Measurements from ENCODE around the gene TCF12. TPM values are rescaled to one million over a fixed set of nuclear protein-coding genes. Genes with fewer than 3 reads are reported as not detected.

Gene TCF12
- total RNA-seq, 1 experiment from 2014 or later = 102 TPM

DNA sequence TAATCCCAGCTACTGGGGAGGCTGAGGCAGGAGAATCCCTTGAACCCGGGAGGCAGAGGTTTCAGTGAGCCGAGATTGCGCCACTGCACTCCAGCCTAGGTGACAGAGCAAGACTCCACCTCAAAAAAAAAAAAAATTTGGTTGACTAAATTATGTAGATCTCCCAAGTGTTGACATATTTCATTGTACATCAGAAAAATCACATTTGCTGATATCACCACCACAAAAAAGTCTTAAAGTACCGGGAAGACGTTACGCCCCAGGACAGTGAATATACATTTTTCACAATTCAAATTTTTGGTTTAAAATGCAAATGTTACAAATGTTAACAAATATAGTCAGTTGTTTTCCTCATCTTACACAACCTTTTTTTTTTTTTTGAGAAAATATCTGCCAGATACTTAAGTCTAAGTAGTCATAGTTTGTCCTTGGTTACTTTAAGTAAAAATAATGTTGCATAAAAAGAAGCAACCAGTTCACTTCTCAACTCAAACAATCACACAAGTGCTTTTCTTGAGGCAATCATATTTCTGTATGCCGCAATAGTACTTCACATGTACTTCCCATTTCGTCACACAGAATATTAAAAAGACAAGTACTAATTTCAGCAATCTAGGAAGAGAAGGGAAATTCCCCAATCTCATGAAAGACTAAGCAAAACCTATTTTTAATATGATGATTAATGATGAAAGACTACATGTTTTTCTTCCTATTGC is 41.0 kb upstream of the TCF12 start:
- no peak overlapping the region for H3K27ac ChIP-seq (ENCODE audit: low read length)
- in situ Hi-C loops (cut with HindIII; ENCODE audit: low pct_unique_long_range_greater_than_20kb, low sequenced_read_pairs) (no loop called here), intact Hi-C loops (cut with micrococcal nuclease; ENCODE audit: unreplicated experiment) (no loop called here)
- H3K36me3 ChIP-seq (ENCODE audit: control insufficient read depth, insufficient read depth, low read length) = no peaks in the 10 kb centered on the region
- DNase-seq (ENCODE audit: low read depth, low spot score) (no peak), ATAC-seq (no peak)
- TF ChIP-seq TCF7L2 (IDR thresholded peaks at IDR 0.05; ENCODE audit: low read depth, low read length) (no peak), SIN3A (IDR thresholded peaks at IDR 0.05; ENCODE audit: borderline replicate concordance, insufficient read depth, low read depth, low read length) (no peak), POLR2AphosphoS5 (IDR thresholded peaks at IDR 0.05; ENCODE audit: low read depth, low read length) (no peak)
- TF ChIP-seq, protein P1, sequence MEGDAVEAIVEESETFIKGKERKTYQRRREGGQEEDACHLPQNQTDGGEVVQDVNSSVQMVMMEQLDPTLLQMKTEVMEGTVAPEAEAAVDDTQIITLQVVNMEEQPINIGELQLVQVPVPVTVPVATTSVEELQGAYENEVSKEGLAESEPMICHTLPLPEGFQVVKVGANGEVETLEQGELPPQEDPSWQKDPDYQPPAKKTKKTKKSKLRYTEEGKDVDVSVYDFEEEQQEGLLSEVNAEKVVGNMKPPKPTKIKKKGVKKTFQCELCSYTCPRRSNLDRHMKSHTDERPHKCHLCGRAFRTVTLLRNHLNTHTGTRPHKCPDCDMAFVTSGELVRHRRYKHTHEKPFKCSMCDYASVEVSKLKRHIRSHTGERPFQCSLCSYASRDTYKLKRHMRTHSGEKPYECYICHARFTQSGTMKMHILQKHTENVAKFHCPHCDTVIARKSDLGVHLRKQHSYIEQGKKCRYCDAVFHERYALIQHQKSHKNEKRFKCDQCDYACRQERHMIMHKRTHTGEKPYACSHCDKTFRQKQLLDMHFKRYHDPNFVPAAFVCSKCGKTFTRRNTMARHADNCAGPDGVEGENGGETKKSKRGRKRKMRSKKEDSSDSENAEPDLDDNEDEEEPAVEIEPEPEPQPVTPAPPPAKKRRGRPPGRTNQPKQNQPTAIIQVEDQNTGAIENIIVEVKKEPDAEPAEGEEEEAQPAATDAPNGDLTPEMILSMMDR (IDR thresholded peaks at IDR 0.05) = no peak
- TF ChIP-seq, protein P2, sequence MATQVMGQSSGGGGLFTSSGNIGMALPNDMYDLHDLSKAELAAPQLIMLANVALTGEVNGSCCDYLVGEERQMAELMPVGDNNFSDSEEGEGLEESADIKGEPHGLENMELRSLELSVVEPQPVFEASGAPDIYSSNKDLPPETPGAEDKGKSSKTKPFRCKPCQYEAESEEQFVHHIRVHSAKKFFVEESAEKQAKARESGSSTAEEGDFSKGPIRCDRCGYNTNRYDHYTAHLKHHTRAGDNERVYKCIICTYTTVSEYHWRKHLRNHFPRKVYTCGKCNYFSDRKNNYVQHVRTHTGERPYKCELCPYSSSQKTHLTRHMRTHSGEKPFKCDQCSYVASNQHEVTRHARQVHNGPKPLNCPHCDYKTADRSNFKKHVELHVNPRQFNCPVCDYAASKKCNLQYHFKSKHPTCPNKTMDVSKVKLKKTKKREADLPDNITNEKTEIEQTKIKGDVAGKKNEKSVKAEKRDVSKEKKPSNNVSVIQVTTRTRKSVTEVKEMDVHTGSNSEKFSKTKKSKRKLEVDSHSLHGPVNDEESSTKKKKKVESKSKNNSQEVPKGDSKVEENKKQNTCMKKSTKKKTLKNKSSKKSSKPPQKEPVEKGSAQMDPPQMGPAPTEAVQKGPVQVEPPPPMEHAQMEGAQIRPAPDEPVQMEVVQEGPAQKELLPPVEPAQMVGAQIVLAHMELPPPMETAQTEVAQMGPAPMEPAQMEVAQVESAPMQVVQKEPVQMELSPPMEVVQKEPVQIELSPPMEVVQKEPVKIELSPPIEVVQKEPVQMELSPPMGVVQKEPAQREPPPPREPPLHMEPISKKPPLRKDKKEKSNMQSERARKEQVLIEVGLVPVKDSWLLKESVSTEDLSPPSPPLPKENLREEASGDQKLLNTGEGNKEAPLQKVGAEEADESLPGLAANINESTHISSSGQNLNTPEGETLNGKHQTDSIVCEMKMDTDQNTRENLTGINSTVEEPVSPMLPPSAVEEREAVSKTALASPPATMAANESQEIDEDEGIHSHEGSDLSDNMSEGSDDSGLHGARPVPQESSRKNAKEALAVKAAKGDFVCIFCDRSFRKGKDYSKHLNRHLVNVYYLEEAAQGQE (IDR thresholded peaks at IDR 0.05; ENCODE audit: insufficient read depth in 1 of 2, low read depth in 2 of 2, low read length in 1 of 2) = no peak
- no peaks in the 10 kb centered on the region for H3K9me3 ChIP-seq (ENCODE audit: control insufficient read depth, insufficient read depth, low read depth, low read length)
- ChIA-PET CTCF (no interaction called here), POLR2A (no interaction called here)
- no peaks in the 10 kb centered on the region for H3K4me1 ChIP-seq (ENCODE audit: control insufficient read depth, insufficient read depth, low read length)
- BruUV-seq (replicated peaks) = no TSS peak
- H3K4me3 ChIP-seq (ENCODE audit: low read depth in 2 of 2, low read length in 2 of 2) = no peak overlapping the region
- no peaks in the 10 kb centered on the region for H3K27me3 ChIP-seq (ENCODE audit: control insufficient read depth, insufficient read depth, low read length)

- TF ChIP-seq POLR2AphosphoS5 (IDR thresholded peaks at IDR 0.05; ENCODE audit: low read depth, low read length) (no peak), SIN3A (IDR thresholded peaks at IDR 0.05; ENCODE audit: borderline replicate concordance, insufficient read depth, low read depth, low read length) (no peak), TCF7L2 (IDR thresholded peaks at IDR 0.05; ENCODE audit: low read depth, low read length) (no peak)
- TF ChIP-seq, protein P1 (IDR thresholded peaks at IDR 0.05) = no peak
- TF ChIP-seq, protein P2 (IDR thresholded peaks at IDR 0.05; ENCODE audit: insufficient read depth in 1 of 2, low read depth in 2 of 2, low read length in 1 of 2) = no peak
- Histone ChIP-seq H3K27ac (ENCODE audit: low read length) (no peak overlapping the region), H3K27me3 (ENCODE audit: control insufficient read depth, insufficient read depth, low read length) (no peaks in the 10 kb centered on the region), H3K36me3 (ENCODE audit: control insufficient read depth, insufficient read depth, low read length) (no peaks in the 10 kb centered on the region), H3K4me3 (ENCODE audit: low read depth in 2 of 2, low read length in 2 of 2) (no peak overlapping the region), H3K9me3 (ENCODE audit: control insufficient read depth, insufficient read depth, low read depth, low read length) (no peaks in the 10 kb centered on the region), H3K4me1 (ENCODE audit: control insufficient read depth, insufficient read depth, low read length) (no peaks in the 10 kb centered on the region)
- ChIA-PET POLR2A (no interaction called here), CTCF (no interaction called here)
- no TSS peak for BruUV-seq (replicated peaks)
- in situ Hi-C loops (cut with HindIII; ENCODE audit: low pct_unique_long_range_greater_than_20kb, low sequenced_read_pairs) (no loop called here), intact Hi-C loops (cut with micrococcal nuclease; ENCODE audit: unreplicated experiment) (no loop called here)
- DNase-seq (ENCODE audit: low read depth, low spot score) (no peak), ATAC-seq (no peak)
These were observed 38.9 kb upstream of the TCF12 start for GRCh38 chr15:56879502-56879901.
